ENCODE results near the gene KCNK5.

- TF ChIP-seq CTCF (IDR thresholded peaks at IDR 0.05; ENCODE audit: low read depth, low read length, missing input control), result no peak
- no peak for TF ChIP-seq ATF3 (IDR thresholded peaks at IDR 0.05)
- TF ChIP-seq TAF1 (conservative IDR thresholded peaks at IDR 0.05), result no peak
- no peak for TF ChIP-seq GABPA (IDR thresholded peaks at IDR 0.05 in 1 of 2, conservative IDR thresholded peaks at IDR 0.05 in 1 of 2)
- TF ChIP-seq REST (IDR thresholded peaks at IDR 0.05), result no peak
- TF ChIP-seq RXRA (IDR thresholded peaks at IDR 0.05), result no peak
- TF ChIP-seq EGR1 (IDR thresholded peaks at IDR 0.05; ENCODE audit: low read depth in 2 of 2), result no peak
- no peak for TF ChIP-seq RAD21 (IDR thresholded peaks at IDR 0.05)
- TF ChIP-seq FOXA1 (IDR thresholded peaks at IDR 0.05), result no peak
- no peak for TF ChIP-seq YY1 (IDR thresholded peaks at IDR 0.05)
Observed at GRCh38 chr6:39140556-39141167, 88.6 kb downstream of the KCNK5 start.
